Ascending aorta (tissue), 2 donors: Measurements from ENCODE around the gene KCNG3. TPM values are rescaled to one million over a fixed set of nuclear protein-coding genes. Genes with fewer than 3 reads are reported as not detected.

ENCODE experiments used
- DNase-seq, 2 donors: peaks; one replicate each; pipeline ENCODE4 v3.0.0-alpha.2; 2019; ENCODE audit warnings: low spot score in 2 of 2
- H3K27ac ChIP-seq, 2 donors: fragments of 200-600 bp; sonication (generic); one replicate each; pipeline ENCODE4 v1.5.1; 2016 to 2017; ENCODE audit warnings: mild to moderate bottlenecking in 1 of 2
- H3K27me3 ChIP-seq: fragments of 200-600 bp; sonication (generic); one replicate; pipeline ENCODE4 v1.5.1; 2017
- H3K36me3 ChIP-seq, 2 donors: fragments of 200-600 bp; sonication (generic); one replicate each; pipeline ENCODE4 v1.5.1; 2016
- H3K4me1 ChIP-seq, 2 donors: fragments of 200-600 bp; sonication (generic); one replicate each; pipeline ENCODE4 v1.5.1; 2016 to 2017; ENCODE audit warnings: mild to moderate bottlenecking in 1 of 2
- H3K4me3 ChIP-seq, 2 donors: fragments of 200-600 bp; sonication (generic); one replicate each; pipeline ENCODE4 v1.5.1; 2016 to 2017; ENCODE audit warnings: mild to moderate bottlenecking in 1 of 2
- H3K9me3 ChIP-seq, 2 donors: fragments of 200-600 bp; sonication (generic); one replicate each; pipeline ENCODE4 v1.5.1; 2016
- CTCF ChIP-seq, 3 experiments: fragments of 200-600 bp in 2 of 3; fragments of 450-650 bp in 1 of 3; sonication (generic) in 2 of 3; IDR thresholded peaks; one replicate each; pipeline ENCODE4 v1.5.1; 2016 to 2019; ENCODE audit warnings: antibody characterized with exemption in 3 of 3, mild to moderate bottlenecking in 1 of 3, moderate library complexity in 1 of 3
- intact Hi-C: fragments of 100-400 bp; cut with DNase I; formaldehyde crosslinking; loops from one replicate; pipeline ENCODE4 v1.15.1; 2023
- total RNA-seq: library from RNA; depleted of rRNA; stranded (reverse); fragments of >200 nt; gene quantifications from one replicate; pipeline ENCODE4 v1.1.0, GENCODE V29; 2016

The KCNG3 gene
- total RNA-seq, 1 donor from 2014 or later, result not detected

- no peak for TF ChIP-seq CTCF (IDR thresholded peaks at IDR 0.05)
- no peaks in the 10 kb centered on the region for H3K27me3 ChIP-seq
- H3K4me1 ChIP-seq, result no peaks in the 10 kb centered on the region
- no peaks in the 10 kb centered on the region for H3K9me3 ChIP-seq
- DNase-seq, result no peak
- H3K4me3 ChIP-seq, result no peak overlapping the region
- H3K27ac ChIP-seq, result no peak overlapping the region
- H3K36me3 ChIP-seq, result no peaks in the 10 kb centered on the region
- intact Hi-C loops, result no loop called here
Observed at GRCh38 chr2:42480402-42480801, 13.4 kb downstream of the KCNG3 start.

DNA sequence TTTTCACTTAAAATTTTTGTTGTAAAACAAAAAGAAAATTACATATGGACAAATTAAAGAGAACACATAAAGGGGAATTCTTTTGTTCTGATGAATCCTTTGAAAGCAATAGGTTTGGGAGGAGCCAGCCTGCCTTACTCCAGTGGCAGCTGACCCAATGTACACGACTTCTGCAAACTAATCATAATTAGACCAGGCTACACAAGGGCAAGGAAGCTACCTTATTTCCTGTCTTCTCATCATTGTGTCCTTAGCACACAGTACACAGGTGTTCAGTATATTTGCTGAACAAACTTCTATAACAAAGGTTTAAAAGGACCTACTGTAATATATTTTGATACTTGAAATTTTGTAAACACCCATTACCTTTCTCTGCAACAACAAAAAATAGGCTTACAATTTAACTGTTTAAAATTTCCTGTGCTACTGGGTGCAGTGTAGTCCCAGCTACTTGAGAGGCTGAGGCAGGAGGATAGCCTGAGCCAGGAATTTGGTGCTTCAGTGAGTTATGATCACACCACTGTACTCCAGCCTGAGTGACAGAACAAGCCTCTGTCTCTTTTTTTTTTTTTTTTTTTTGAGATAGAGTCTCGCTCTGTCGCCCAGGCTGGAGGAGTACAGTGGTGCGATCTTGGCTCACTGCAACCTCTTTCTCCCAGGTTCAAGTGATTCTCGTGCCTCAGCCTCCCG, 18.9 kb downstream of the KCNG3 start:
- Histone ChIP-seq H3K27ac (no peak overlapping the region), H3K4me3 (no peak overlapping the region), H3K4me1 (no peaks in the 10 kb centered on the region), H3K9me3 (no peaks in the 10 kb centered on the region), H3K36me3 (no peaks in the 10 kb centered on the region), H3K27me3 (no peaks in the 10 kb centered on the region)
- no peak for TF ChIP-seq CTCF (IDR thresholded peaks at IDR 0.05)
- DNase-seq, result no peak
- intact Hi-C loops, result no loop called here

GRCh38 chr2:42470706-42471105, 23.1 kb downstream of the KCNG3 start:
- no peak for TF ChIP-seq CTCF (IDR thresholded peaks at IDR 0.05)
- Histone ChIP-seq H3K27ac (no peak overlapping the region), H3K4me3 (no peak overlapping the region), H3K36me3 (no peaks in the 10 kb centered on the region), H3K9me3 (peaks cover 0 to 10% of the 10 kb centered on the region in 2 donors), H3K27me3 (no peaks in the 10 kb centered on the region), H3K4me1 (no peaks in the 10 kb centered on the region)
- no peak for DNase-seq
- intact Hi-C loops, result no loop called here

- peaks cover 0 to 10% of the 10 kb centered on the region in 2 donors for H3K9me3 ChIP-seq
- no peaks in the 10 kb centered on the region for H3K4me1 ChIP-seq
- no peaks in the 10 kb centered on the region for H3K36me3 ChIP-seq
- no peak overlapping the region for H3K27ac ChIP-seq
- no peak overlapping the region for H3K4me3 ChIP-seq
- intact Hi-C loops, result no loop called here
- no peaks in the 10 kb centered on the region for H3K27me3 ChIP-seq
- no peak for TF ChIP-seq CTCF (IDR thresholded peaks at IDR 0.05)
- DNase-seq, result no peak
Observed at GRCh38 chr2:42464631-42465030, 29.2 kb downstream of the KCNG3 start.

DNA sequence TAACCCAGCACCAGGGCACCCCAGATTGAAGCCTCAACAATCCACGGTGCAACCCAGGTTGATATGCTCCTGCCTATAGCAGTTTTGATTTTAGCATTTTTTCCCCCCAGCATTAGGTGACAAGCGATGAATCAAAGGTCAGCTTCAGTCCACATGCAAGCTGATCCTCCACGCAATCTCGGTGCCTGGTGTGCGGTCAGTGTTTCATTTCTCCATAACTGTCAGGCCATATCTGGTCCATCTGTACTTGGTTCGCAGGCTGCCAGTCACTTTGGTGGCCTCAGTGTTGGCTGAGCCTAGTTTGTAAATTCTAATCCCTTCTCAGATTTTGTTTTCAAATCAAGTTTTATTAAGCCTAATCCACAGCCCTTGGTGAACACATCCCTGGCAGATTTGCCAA, 30.2 kb downstream of the KCNG3 start:
- Histone ChIP-seq H3K4me3 (no peak overlapping the region), H3K36me3 (no peaks in the 10 kb centered on the region), H3K9me3 (peaks cover 0 to 10% of the 10 kb centered on the region in 2 donors), H3K27me3 (no peaks in the 10 kb centered on the region), H3K27ac (no peak overlapping the region), H3K4me1 (no peaks in the 10 kb centered on the region)
- DNase-seq, result no peak
- intact Hi-C loops, result no loop called here
- TF ChIP-seq CTCF (IDR thresholded peaks at IDR 0.05), result no peak

DNA sequence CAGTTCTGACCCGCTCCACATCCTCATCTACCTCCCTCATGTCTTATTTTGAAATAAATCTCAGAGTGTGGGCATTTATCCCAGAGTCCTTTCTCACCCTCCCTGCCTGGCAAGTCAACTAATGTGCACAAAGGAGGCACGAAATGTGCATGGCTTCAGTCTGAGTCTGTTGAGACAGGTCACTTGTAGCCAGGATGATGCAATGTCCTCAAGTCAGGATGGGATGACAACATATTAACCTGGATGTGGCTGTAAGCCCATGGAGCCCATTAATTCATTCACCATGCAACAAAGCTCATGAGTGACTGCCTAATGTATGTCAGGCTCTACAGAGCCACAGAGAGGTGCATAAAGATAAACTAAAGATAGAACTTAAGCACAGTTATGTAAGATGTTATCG, 34.5 kb downstream of the KCNG3 start:
- Histone ChIP-seq H3K9me3 (no peaks in the 10 kb centered on the region), H3K4me1 (no peaks in the 10 kb centered on the region), H3K27me3 (no peaks in the 10 kb centered on the region), H3K4me3 (no peak overlapping the region), H3K36me3 (no peaks in the 10 kb centered on the region), H3K27ac (no peak overlapping the region)
- DNase-seq, result no peak
- TF ChIP-seq CTCF (IDR thresholded peaks at IDR 0.05), result no peak
- intact Hi-C loops, result no loop called here
